Sigmoid colon (tissue), 7 donors: ENCODE data around the gene IER2. TPM values are rescaled to one million over a fixed set of nuclear protein-coding genes. Genes with fewer than 3 reads are reported as not detected.

Experiments
- DNase-seq: peaks from one replicate; pipeline ENCODE4 v3.0.0-alpha.2; 2019
- H3K27ac ChIP-seq, 4 donors: fragments of 200-600 bp; sonication (generic); one replicate each; pipeline ENCODE4 v1.5.1; 2016 to 2019; ENCODE audit warnings: mild to moderate bottlenecking in 1 of 4
- H3K27me3 ChIP-seq, 3 donors: fragments of 200-600 bp; sonication (generic); one replicate each; pipeline ENCODE4 v1.5.1; 2019; ENCODE audit warnings: mild to moderate bottlenecking in 1 of 3
- H3K36me3 ChIP-seq, 4 donors: fragments of 200-600 bp; sonication (generic); one replicate each; pipeline ENCODE4 v1.5.1; 2016 to 2019
- H3K4me1 ChIP-seq, 4 donors: fragments of 200-600 bp; sonication (generic); one replicate each; pipeline ENCODE4 v1.5.1; 2017 to 2019
- H3K4me3 ChIP-seq, 4 donors: fragments of 200-600 bp; sonication (generic); one replicate each; pipeline ENCODE4 v1.5.1; 2017 to 2019; ENCODE audit warnings: mild to moderate bottlenecking in 2 of 4, moderate library complexity in 1 of 4
- H3K9me3 ChIP-seq, 4 donors: fragments of 200-600 bp in 3 of 4; sonication (generic) in 3 of 4; one replicate each; pipeline versions ENCODE4 v1.5.1 to v1.6.1; 2013 to 2019
- EP300 ChIP-seq, 4 donors: sonication (generic); formaldehyde crosslinking; IDR thresholded peaks; one replicate each; pipeline ENCODE4 v1.6.1; 2017; ENCODE audit warnings: antibody characterized with exemption in 4 of 4
- POLR2A ChIP-seq, 2 donors: fragments of 450-650 bp; IDR thresholded peaks; one replicate each; pipeline ENCODE4 v1.6.1; 2016; ENCODE audit warnings: antibody characterized with exemption in 2 of 2, mild to moderate bottlenecking in 2 of 2, moderate library complexity in 2 of 2
- POLR2AphosphoS5 ChIP-seq, 4 donors: sonication (generic); formaldehyde crosslinking; IDR thresholded peaks; one replicate each; pipeline ENCODE4 v1.6.1; 2017; ENCODE audit warnings: antibody characterized with exemption in 4 of 4
- WGBS, 2 donors: extraction: QIAGEN DNeasy Blood & Tissue Kit; methylation state at CpG; one replicate each; pipeline ENCODE4 v1.1.7; 2013; 5-methylcytosine and 5-hydroxymethylcytosine counted together
- intact Hi-C: fragments of 100-400 bp; cut with DNase I; formaldehyde crosslinking; loops from one replicate; pipeline ENCODE4 v1.15.1; 2023
- polyA plus RNA-seq, 3 donors: library from polyadenylated mRNA; stranded (reverse); fragments of 200-250 nt; gene quantifications; one replicate each; pipeline ENCODE4 v1.2.3, GENCODE V29; 2013
- total RNA-seq, 4 donors: library from RNA; depleted of rRNA; stranded (reverse); fragments of >200 nt; gene quantifications; one replicate each; pipeline ENCODE4 v1.1.0, GENCODE V29; 2016
- TF ChIP-seq, protein P1 (sequence below), 4 experiments: fragments of 450-650 bp in 3 of 4; fragments of 200-600 bp in 1 of 4; IDR thresholded peaks; one replicate each; pipeline ENCODE4 v1.5.1; 2016 to 2019; ENCODE audit warnings: antibody characterized with exemption in 4 of 4, mild to moderate bottlenecking in 3 of 4, moderate library complexity in 2 of 4
- donor health status: healthy with polysubstance abuse.
- donor health status: Bipolar disorder and iron deficiency.
- donor health status: healthy.

The IER2 gene
- total and polyA plus RNA-seq, 7 donors, result 30.3 to 215 (median 138) TPM

GRCh38 chr19:13122275-13122878 lies 27.8 kb upstream of the IER2 start:
- TF ChIP-seq EP300 (IDR thresholded peaks at IDR 0.05) (no peak), POLR2AphosphoS5 (IDR thresholded peaks at IDR 0.05) (no peak), POLR2A (IDR thresholded peaks at IDR 0.05) (no peak)
- TF ChIP-seq, protein P1, sequence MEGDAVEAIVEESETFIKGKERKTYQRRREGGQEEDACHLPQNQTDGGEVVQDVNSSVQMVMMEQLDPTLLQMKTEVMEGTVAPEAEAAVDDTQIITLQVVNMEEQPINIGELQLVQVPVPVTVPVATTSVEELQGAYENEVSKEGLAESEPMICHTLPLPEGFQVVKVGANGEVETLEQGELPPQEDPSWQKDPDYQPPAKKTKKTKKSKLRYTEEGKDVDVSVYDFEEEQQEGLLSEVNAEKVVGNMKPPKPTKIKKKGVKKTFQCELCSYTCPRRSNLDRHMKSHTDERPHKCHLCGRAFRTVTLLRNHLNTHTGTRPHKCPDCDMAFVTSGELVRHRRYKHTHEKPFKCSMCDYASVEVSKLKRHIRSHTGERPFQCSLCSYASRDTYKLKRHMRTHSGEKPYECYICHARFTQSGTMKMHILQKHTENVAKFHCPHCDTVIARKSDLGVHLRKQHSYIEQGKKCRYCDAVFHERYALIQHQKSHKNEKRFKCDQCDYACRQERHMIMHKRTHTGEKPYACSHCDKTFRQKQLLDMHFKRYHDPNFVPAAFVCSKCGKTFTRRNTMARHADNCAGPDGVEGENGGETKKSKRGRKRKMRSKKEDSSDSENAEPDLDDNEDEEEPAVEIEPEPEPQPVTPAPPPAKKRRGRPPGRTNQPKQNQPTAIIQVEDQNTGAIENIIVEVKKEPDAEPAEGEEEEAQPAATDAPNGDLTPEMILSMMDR (IDR thresholded peaks at IDR 0.05), result no peak

GRCh38 chr19:13122980-13123957 lies 26.9 kb upstream of the IER2 start:
- Histone ChIP-seq H3K27me3 (no peaks in the 10 kb centered on the region), H3K36me3 (peaks cover 0 to 7% (median 0%) of the 10 kb centered on the region in 4 donors), H3K27ac (no peak overlapping the region), H3K4me3 (no peak overlapping the region), H3K9me3 (no peaks in the 10 kb centered on the region), H3K4me1 (peaks cover 0 to 23% (median 20%) of the 10 kb centered on the region in 4 donors)
- WGBS, 2 donors, result 96% methylated on average over 20 of the region's 20 CpGs
- intact Hi-C loops, result no loop called here
- no peak for TF ChIP-seq POLR2A (IDR thresholded peaks at IDR 0.05)
- no peak for TF ChIP-seq POLR2AphosphoS5 (IDR thresholded peaks at IDR 0.05)
- TF ChIP-seq, protein P1 (IDR thresholded peaks at IDR 0.05), result no peak
- no peak for TF ChIP-seq EP300 (IDR thresholded peaks at IDR 0.05)
- no peak for DNase-seq

More at GRCh38 chr19:13122275-13122878, 27.8 kb upstream of the IER2 start:
- no peak for DNase-seq
- no peak overlapping the region for H3K4me3 ChIP-seq
- intact Hi-C loops, result no loop called here
- no peaks in the 10 kb centered on the region for H3K27me3 ChIP-seq
- peaks cover 0 to 26% (median 24%) of the 10 kb centered on the region in 4 donors for H3K4me1 ChIP-seq
- H3K27ac ChIP-seq, result no peak overlapping the region
- 79 to 87% methylated on average over 13 of the region's 13 CpGs for WGBS, 2 donors
- peaks cover 0 to 7% (median 0%) of the 10 kb centered on the region in 4 donors for H3K36me3 ChIP-seq
- H3K9me3 ChIP-seq, result no peaks in the 10 kb centered on the region

DNA sequence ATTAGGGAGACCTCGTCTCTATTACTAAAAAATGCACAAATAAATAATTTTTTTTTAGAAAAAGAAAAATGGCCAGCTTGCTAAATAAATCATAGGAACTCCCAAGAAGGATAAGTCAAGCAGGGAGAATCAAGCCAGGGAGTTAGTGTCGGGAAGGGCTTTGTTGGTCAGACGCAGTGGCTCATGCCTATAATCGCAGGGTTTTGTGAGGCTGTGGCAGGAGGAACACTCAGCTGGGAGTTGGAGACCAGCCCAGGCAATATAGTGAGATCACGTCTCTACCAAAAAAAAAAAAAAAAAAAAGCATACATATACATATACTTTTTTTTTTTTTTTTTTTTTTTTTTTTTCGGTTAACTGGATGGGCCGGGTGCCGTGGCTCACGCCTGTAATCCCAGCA lies 23.2 kb upstream of the IER2 start:
- 84 to 90% methylated on average over 9 of the region's 9 CpGs for WGBS, 2 donors
- Histone ChIP-seq H3K36me3 (peaks cover 0 to 3% (median 0%) of the 10 kb centered on the region in 4 donors), H3K9me3 (no peaks in the 10 kb centered on the region), H3K27me3 (no peaks in the 10 kb centered on the region), H3K27ac (no peak overlapping the region), H3K4me3 (no peak overlapping the region), H3K4me1 (no peaks in the 10 kb centered on the region)
- TF ChIP-seq POLR2A (IDR thresholded peaks at IDR 0.05) (no peak), EP300 (IDR thresholded peaks at IDR 0.05) (no peak), POLR2AphosphoS5 (IDR thresholded peaks at IDR 0.05) (no peak)
- TF ChIP-seq, protein P1 (IDR thresholded peaks at IDR 0.05), result no peak
- no peak for DNase-seq
- intact Hi-C loops, result no loop called here

DNA sequence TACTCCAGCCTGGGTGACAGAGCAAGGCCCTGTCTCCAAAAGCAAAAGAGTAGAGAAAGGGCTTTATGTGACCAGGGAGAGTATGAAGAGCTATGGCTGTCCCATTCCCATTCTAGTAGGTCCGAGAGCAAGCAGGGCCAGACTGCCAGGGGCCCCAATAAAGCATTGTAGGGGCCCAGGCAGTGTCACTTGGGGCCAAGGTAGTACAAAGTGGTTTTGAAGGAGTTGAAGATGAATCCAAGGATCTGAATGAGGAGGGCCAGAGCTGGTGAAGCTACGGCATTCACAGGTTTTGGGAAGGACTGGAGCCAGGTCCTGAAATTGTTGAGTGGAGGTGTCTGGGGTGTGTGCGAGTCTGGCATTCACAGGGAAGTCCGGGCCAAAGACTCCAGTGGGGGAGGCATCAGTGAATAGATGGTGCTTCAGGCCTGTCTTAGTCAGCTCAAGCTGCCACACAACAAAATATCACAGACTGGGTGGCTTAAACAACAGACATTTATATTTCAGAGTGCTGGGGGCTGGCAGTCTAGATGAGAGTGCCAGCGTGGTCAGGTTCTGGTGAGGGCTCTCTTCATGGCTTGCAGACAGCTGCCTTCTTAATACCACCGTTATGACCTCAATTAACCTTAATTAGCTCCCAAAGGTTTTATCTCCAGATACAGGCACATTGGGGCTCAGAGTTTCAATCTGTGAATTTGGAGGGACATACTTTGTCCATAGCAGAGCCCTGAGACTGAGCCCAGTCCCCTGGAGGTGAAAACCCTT lies 22.2 kb upstream of the IER2 start:
- Histone ChIP-seq H3K4me3 (no peak overlapping the region), H3K36me3 (peaks cover 0 to 3% (median 0%) of the 10 kb centered on the region in 4 donors), H3K27me3 (no peaks in the 10 kb centered on the region), H3K4me1 (peaks cover 0 to 5% (median under 1%) of the 10 kb centered on the region in 4 donors), H3K27ac (no peak overlapping the region), H3K9me3 (no peaks in the 10 kb centered on the region)
- TF ChIP-seq POLR2A (IDR thresholded peaks at IDR 0.05), result no peak
- TF ChIP-seq, protein P1 (IDR thresholded peaks at IDR 0.05), result no peak
- TF ChIP-seq POLR2AphosphoS5 (IDR thresholded peaks at IDR 0.05), result no peak
- no peak for TF ChIP-seq EP300 (IDR thresholded peaks at IDR 0.05)
- intact Hi-C loops, result no loop called here
- 93 to 94% methylated on average over 6 of the region's 6 CpGs for WGBS, 2 donors
- DNase-seq, result no peak
